ENCODE measurements around the gene PAK2. TPM values are rescaled to one million over a fixed set of nuclear protein-coding genes. Genes with fewer than 3 reads are reported as not detected.

The PAK2 gene
- total and polyA plus RNA-seq, 2 of the 4 experiments (the other 2 are of a cell fraction): 31.8 to 36.0 TPM

DNA sequence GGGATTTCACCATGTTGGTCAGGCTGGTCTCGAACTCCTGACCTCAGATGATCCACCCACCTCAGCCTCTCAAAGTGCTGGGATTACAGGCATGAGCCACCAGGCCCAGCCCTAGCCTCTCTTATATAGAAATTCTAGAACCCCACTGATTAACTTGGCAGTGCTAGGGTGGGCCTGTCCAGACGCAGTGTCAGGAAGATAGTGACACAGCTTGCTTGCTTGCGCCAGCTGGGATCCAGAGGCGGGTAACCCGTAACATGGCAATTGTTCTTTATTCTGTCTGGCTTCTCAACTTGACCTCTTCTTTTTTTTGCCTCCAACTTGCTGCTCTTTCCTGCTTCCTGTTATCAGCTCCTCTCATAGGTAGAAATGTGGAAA lies 43.8 kb upstream of the PAK2 start:
- CTCF ChIA-PET: interaction anchor here (0.9 kb wide), 1 partner anchor 12 kb away, joined by 3 read pairs; no protein-coding TSS in a partner anchor
- no peak overlapping the region for H3K18ac ChIP-seq (ENCODE audit: low read depth, low read length)
- H3K4me3 ChIP-seq (ENCODE audit: insufficient read depth, low read depth, low read length): no peak overlapping the region
- H2AFZ ChIP-seq (replicated peaks; ENCODE audit: low read length, poor library complexity): no peak overlapping the region
- H3K27me3 ChIP-seq (ENCODE audit: control insufficient read depth, insufficient read depth, low read length): peaks cover 7% of the 10 kb centered on the region
- TF ChIP-seq RFX5 (IDR thresholded peaks at IDR 0.05; ENCODE audit: low read depth, low read length) (no peak), SMC3 (IDR thresholded peaks at IDR 0.05; ENCODE audit: low read depth, low read length) (no peak), MAZ (IDR thresholded peaks at IDR 0.05; ENCODE audit: borderline replicate concordance, low read depth, low read length) (no peak), NFE2L2 (IDR thresholded peaks at IDR 0.05; ENCODE audit: low read depth, low read length) (no peak), POLR2A (IDR thresholded peaks at IDR 0.05; ENCODE audit: low read depth, low read length) (no peak), BHLHE40 (IDR thresholded peaks at IDR 0.05; ENCODE audit: low read depth, low read length) (no peak), RAD21 (IDR thresholded peaks at IDR 0.05; ENCODE audit: low read length) (no peak), MAFK (IDR thresholded peaks at IDR 0.05; ENCODE audit: low read depth, low read length) (no peak), CEBPB (IDR thresholded peaks at IDR 0.05; ENCODE audit: low read depth, low read length) (no peak), USF2 (IDR thresholded peaks at IDR 0.05; ENCODE audit: low read depth, low read length) (no peak), FOS (IDR thresholded peaks at IDR 0.05; ENCODE audit: low read depth, low read length) (no peak), CTCF (conservative IDR thresholded peaks at IDR 0.05; ENCODE audit: low read depth, low read length) (no peak), MXI1 (IDR thresholded peaks at IDR 0.05; ENCODE audit: borderline replicate concordance, low read depth, low read length) (no peak), RCOR1 (IDR thresholded peaks at IDR 0.05; ENCODE audit: insufficient replicate concordance, low read length) (no peak), CHD1 (IDR thresholded peaks at IDR 0.05; ENCODE audit: low read depth, low read length) (no peak)
- TF ChIP-seq, protein P1, sequence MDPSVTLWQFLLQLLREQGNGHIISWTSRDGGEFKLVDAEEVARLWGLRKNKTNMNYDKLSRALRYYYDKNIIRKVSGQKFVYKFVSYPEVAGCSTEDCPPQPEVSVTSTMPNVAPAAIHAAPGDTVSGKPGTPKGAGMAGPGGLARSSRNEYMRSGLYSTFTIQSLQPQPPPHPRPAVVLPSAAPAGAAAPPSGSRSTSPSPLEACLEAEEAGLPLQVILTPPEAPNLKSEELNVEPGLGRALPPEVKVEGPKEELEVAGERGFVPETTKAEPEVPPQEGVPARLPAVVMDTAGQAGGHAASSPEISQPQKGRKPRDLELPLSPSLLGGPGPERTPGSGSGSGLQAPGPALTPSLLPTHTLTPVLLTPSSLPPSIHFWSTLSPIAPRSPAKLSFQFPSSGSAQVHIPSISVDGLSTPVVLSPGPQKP (IDR thresholded peaks at IDR 0.05; ENCODE audit: borderline replicate concordance, low read depth, low read length): no peak
- H3K56ac ChIP-seq (ENCODE audit: extremely low read depth, insufficient read depth, low read length): no peak overlapping the region
- no peaks in the 10 kb centered on the region for H4K20me1 ChIP-seq (ENCODE audit: insufficient read depth, low read length)
- in situ Hi-C loops (cut with MboI; ENCODE audit: low sequenced_read_pairs) (no loop called here), intact Hi-C loops (cut with micrococcal nuclease) (no loop called here), dilution Hi-C loops (cut with HindIII; ENCODE audit: low sequenced_read_pairs, unreplicated experiment) (no loop called here)
- no peak overlapping the region for H3K9ac ChIP-seq (ENCODE audit: low read depth, low read length)
- H3K14ac ChIP-seq (replicated peaks; ENCODE audit: low read depth, low read length): no peak overlapping the region
- H3K36me3 ChIP-seq (ENCODE audit: control insufficient read depth, insufficient read depth, low read length): no peaks in the 10 kb centered on the region
- H3K9me1 ChIP-seq (ENCODE audit: insufficient read depth, low read length): no peaks in the 10 kb centered on the region
- H2BK120ac ChIP-seq (ENCODE audit: low read depth, low read length): no peak overlapping the region
- H3K4me1 ChIP-seq (ENCODE audit: control insufficient read depth, insufficient read depth, low read length): 0 out of 2 replicates have a peak, but pooled peaks cover 1% of the 10 kb centered on the region
- ATAC-seq (ENCODE audit: low read depth): no peak
- no peak overlapping the region for H4K8ac ChIP-seq (ENCODE audit: low read depth in 2 of 2, low read length in 2 of 2)
- H3K4me2 ChIP-seq (ENCODE audit: low read depth, low read length): no peak overlapping the region
- H3K23ac ChIP-seq (ENCODE audit: low read depth, low read length): no peak overlapping the region
- no peak overlapping the region for H2BK5ac ChIP-seq (ENCODE audit: low read depth, low read length, poor library complexity, severe bottlenecking)
- no peak overlapping the region for H2BK15ac ChIP-seq (ENCODE audit: low read depth, low read length)
- H4K5ac ChIP-seq (ENCODE audit: low read depth, low read length): no peak overlapping the region
- DNase-seq: no peak
- POLR2A ChIA-PET (ENCODE audit: unreplicated experiment): no interaction called here
- WGBS, 2 experiments (ENCODE audit: extremely low coverage in 2 of 2, insufficient read length in 1 of 2): 80% methylated on average over 1 of the region's 5 CpGs; no CpG with 5 or more reads in 1 of the 2 experiments
- H3K9me3 ChIP-seq (ENCODE audit: control insufficient read depth, insufficient read depth, low read length): no peaks in the 10 kb centered on the region
- no peak overlapping the region for H4K91ac ChIP-seq (ENCODE audit: insufficient read depth, low read depth, low read length)
- H3K4ac ChIP-seq (ENCODE audit: low read depth, low read length): no peak overlapping the region
- no peak overlapping the region for H2AK9ac ChIP-seq (replicated peaks; ENCODE audit: low read depth, low read length, poor library complexity)
- BruUV-seq (replicated peaks): no TSS peak
- no peak overlapping the region for H3K27ac ChIP-seq (ENCODE audit: insufficient read depth, low read length)
- H3K79me1 ChIP-seq (ENCODE audit: low read depth in 1 of 2, low read length in 2 of 2): no peaks in the 10 kb centered on the region
- no peak overlapping the region for H2BK20ac ChIP-seq (ENCODE audit: low read depth, low read length)
- H2AK5ac ChIP-seq (ENCODE audit: low read depth, low read length): no peak overlapping the region
